Smooth muscle cell (in vitro differentiated cells): ENCODE data around the gene LRRIQ3. TPM values are rescaled to one million over a fixed set of nuclear protein-coding genes. Genes with fewer than 3 reads are reported as not detected.

Source experiments
- DNase-seq: peaks from one replicate; lab custom pipeline; 2025; ENCODE audit not compliant: unreplicated experiment; lab: John Stamatoyannopoulos, UW
- H2AFZ ChIP-seq: fragments of 200-600 bp; sonication (generic); 2 replicates; pipeline ENCODE4 v1.6.0; 2016; ENCODE audit warnings: antibody characterized with exemption, low read depth, mild to moderate bottlenecking
- H3F3A ChIP-seq: fragments of 200-600 bp; sonication (generic); 2 replicates; pipeline ENCODE4 v1.6.0; 2017; ENCODE audit warnings: antibody characterized with exemption, low read depth
- H3K27ac ChIP-seq: fragments of 200-600 bp; sonication (generic); 2 replicates; pipeline ENCODE4 v1.5.1; 2016; ENCODE audit warnings: low read depth, mild to moderate bottlenecking
- H3K27me3 ChIP-seq: fragments of 200-600 bp; sonication (generic); 2 replicates; pipeline ENCODE4 v1.6.1; 2016; ENCODE audit warnings: low read depth, mild to moderate bottlenecking
- H3K36me3 ChIP-seq: fragments of 200-600 bp; sonication (generic); 2 replicates; pipeline ENCODE4 v1.5.1; 2016; ENCODE audit warnings: low read depth
- H3K4me1 ChIP-seq: fragments of 200-600 bp; sonication (generic); 2 replicates; pipeline ENCODE4 v1.5.1; 2016; ENCODE audit warnings: low read depth
- H3K4me2 ChIP-seq: fragments of 200-600 bp; sonication (generic); 2 replicates; pipeline ENCODE4 v1.6.0; 2016; ENCODE audit warnings: mild to moderate bottlenecking
- H3K4me3 ChIP-seq: fragments of 200-600 bp; sonication (generic); 2 replicates; pipeline ENCODE4 v1.5.1; 2016; ENCODE audit warnings: mild to moderate bottlenecking
- H3K79me2 ChIP-seq: fragments of 200-600 bp; sonication (generic); 2 replicates; pipeline ENCODE4 v1.6.0; 2016; ENCODE audit warnings: low read depth, mild to moderate bottlenecking
- H3K9ac ChIP-seq: fragments of 200-600 bp; sonication (generic); 2 replicates; pipeline ENCODE4 v1.6.0; 2016; ENCODE audit warnings: low read depth
- H3K9me3 ChIP-seq: fragments of 200-600 bp; sonication (generic); replicated peaks from 2 replicates; pipeline ENCODE4 v1.5.1; 2016; ENCODE audit warnings: low read depth
- H4K20me1 ChIP-seq: fragments of 200-600 bp; sonication (generic); 2 replicates; pipeline ENCODE4 v1.6.0; 2016; ENCODE audit warnings: low read depth
- WGBS: methylation state at CpG from one replicate; pipeline ENCODE4 v1.1.7; 2016; ENCODE audit warnings: low lambda C conversion rate; 5-methylcytosine and 5-hydroxymethylcytosine counted together
- polyA plus RNA-seq: library from polyadenylated mRNA; unstranded; fragments of >200 nt; fragmentation: Nextera tagmentation; extraction: Ambion mirVana; gene quantifications from 2 replicates; pipeline ENCODE4 v1.2.1, GENCODE V29; 2016
- total RNA-seq: library from RNA; depleted of rRNA; stranded (reverse); fragments of >200 nt; gene quantifications from 2 replicates; pipeline ENCODE4 v1.2.3, GENCODE V29; 2014
- TF ChIP-seq, protein P1 (sequence below): fragments of 200-600 bp; sonication (generic); IDR thresholded peaks from 2 replicates; pipeline ENCODE4 v1.5.1; 2017; ENCODE audit warnings: borderline replicate concordance, mild to moderate bottlenecking, antibody characterized with exemption; ENCODE audit not compliant: insufficient read depth, poor library complexity, severe bottlenecking

LRRIQ3 gene
- total and polyA plus RNA-seq, 2 experiments from 2014 or later, result 0.31 TPM; not detected in 1

DNA sequence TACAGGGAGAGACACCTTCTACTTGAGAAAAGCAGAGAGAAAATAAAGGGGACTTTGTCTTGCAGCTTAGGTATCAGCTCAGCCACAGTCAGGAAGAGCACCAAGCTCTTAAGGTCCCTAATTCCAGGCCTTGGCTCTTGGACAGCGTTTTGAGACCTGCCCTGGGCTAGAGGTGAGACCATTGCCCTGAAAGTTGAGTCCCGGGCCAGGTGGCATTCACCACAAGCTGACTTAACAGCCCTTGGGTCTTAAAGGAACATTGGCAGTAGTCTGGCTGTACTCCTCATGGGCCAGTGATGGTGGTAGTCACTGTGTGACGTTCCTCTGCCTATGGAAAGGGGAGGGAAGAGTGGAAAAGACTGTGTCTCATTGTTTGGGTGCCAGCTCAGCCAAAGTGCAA, 25.5 kb upstream of the LRRIQ3 start:
- Histone ChIP-seq H3K4me1 (no peaks in the 10 kb centered on the region), H3K4me2 (no peak overlapping the region), H2AFZ (no peak overlapping the region), H3K36me3 (no peaks in the 10 kb centered on the region), H3K79me2 (no peaks in the 10 kb centered on the region), H3F3A (no peaks in the 10 kb centered on the region), H3K9ac (no peak overlapping the region), H3K27me3 (no peaks in the 10 kb centered on the region), H3K9me3 (no peaks in the 10 kb centered on the region), H4K20me1 (no peaks in the 10 kb centered on the region), H3K4me3 (no peak overlapping the region), H3K27ac (no peak overlapping the region)
- TF ChIP-seq, protein P1, sequence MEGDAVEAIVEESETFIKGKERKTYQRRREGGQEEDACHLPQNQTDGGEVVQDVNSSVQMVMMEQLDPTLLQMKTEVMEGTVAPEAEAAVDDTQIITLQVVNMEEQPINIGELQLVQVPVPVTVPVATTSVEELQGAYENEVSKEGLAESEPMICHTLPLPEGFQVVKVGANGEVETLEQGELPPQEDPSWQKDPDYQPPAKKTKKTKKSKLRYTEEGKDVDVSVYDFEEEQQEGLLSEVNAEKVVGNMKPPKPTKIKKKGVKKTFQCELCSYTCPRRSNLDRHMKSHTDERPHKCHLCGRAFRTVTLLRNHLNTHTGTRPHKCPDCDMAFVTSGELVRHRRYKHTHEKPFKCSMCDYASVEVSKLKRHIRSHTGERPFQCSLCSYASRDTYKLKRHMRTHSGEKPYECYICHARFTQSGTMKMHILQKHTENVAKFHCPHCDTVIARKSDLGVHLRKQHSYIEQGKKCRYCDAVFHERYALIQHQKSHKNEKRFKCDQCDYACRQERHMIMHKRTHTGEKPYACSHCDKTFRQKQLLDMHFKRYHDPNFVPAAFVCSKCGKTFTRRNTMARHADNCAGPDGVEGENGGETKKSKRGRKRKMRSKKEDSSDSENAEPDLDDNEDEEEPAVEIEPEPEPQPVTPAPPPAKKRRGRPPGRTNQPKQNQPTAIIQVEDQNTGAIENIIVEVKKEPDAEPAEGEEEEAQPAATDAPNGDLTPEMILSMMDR, result no peak
- no peak for DNase-seq
- WGBS, result 86% methylated on average over 3 of the region's 3 CpGs

DNA sequence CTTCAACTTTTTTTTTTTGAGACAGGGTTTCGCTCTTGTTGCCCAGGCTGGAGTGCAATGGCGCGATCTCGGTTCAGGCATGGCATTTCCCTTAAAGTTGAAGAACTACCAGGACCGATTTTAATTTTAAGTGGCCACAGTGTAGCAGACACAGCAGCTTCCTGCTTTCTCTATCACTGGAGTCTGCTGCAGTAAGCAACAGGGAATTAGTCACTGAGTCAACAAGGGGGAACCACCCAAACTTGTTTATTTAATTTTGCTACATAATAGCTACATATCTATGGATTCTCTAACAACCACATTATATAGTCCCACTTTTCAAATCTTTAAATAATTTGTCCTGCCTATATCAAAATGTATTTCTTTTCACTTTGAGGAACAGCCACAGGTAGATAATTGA, 24.7 kb upstream of the LRRIQ3 start:
- Histone ChIP-seq H3K27ac (no peak overlapping the region), H3K4me3 (no peak overlapping the region), H3K36me3 (no peaks in the 10 kb centered on the region), H3K79me2 (no peaks in the 10 kb centered on the region), H4K20me1 (no peaks in the 10 kb centered on the region), H3F3A (no peaks in the 10 kb centered on the region), H3K27me3 (no peaks in the 10 kb centered on the region), H3K4me1 (no peaks in the 10 kb centered on the region), H3K9ac (no peak overlapping the region), H2AFZ (no peak overlapping the region), H3K9me3 (no peaks in the 10 kb centered on the region), H3K4me2 (no peak overlapping the region)
- TF ChIP-seq, protein P1, result no peak
- 97% methylated on average over 5 of the region's 5 CpGs for WGBS
- DNase-seq, result no peak

DNA sequence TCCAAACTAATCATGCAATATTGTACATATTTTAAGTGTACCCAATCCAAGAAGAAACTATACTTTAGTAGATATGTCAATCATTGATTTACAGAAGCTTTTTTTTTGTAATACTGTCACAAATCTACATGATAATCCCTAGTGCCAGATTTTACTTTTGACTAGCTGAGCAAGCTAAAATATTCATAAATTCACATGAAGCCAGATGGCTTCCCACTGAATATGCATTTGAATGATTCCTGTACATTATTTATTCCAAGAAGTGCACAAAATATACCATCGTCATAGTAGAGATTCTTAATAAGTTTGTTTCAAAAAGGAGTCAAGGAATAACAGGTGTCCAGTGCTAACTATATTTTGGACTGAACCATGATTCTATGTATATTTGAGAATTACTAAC, 17.3 kb upstream of the LRRIQ3 start:
- Histone ChIP-seq H4K20me1 (no peaks in the 10 kb centered on the region), H3K79me2 (no peaks in the 10 kb centered on the region), H3K9me3 (no peaks in the 10 kb centered on the region), H3K4me3 (no peak overlapping the region), H3K36me3 (no peaks in the 10 kb centered on the region), H2AFZ (no peak overlapping the region), H3K4me2 (no peak overlapping the region), H3K27ac (no peak overlapping the region), H3K4me1 (no peaks in the 10 kb centered on the region), H3K9ac (no peak overlapping the region), H3F3A (no peaks in the 10 kb centered on the region), H3K27me3 (no peaks in the 10 kb centered on the region)
- no peak for DNase-seq
- TF ChIP-seq, protein P1, result no peak
- WGBS, result 100% methylated on average over 1 of the region's 1 CpG

DNA sequence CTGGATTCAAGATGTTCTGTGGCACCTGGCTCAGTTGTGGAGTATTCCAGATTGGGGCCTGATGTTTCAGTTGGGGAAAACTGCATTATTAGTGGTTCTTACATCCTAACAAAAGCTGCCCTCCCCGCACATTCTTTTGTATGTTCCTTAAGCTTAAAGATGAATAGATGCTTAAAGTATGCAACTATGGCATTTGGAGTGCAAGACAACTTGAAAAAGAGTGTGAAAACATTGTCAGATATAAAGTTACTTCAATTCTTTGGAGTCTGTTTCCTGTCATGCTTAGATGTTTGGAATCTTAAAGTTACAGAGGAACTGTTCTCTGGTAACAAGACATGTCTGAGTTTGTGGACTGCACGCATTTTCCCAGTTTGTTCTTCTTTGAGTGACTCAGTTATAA, 7.3 kb upstream of the LRRIQ3 start:
- Histone ChIP-seq H3F3A (no peaks in the 10 kb centered on the region), H3K4me2 (no peak overlapping the region), H3K79me2 (no peaks in the 10 kb centered on the region), H3K9me3 (no peaks in the 10 kb centered on the region), H3K4me3 (no peak overlapping the region), H2AFZ (no peak overlapping the region), H3K4me1 (no peaks in the 10 kb centered on the region), H3K27ac (no peak overlapping the region), H3K36me3 (no peaks in the 10 kb centered on the region), H4K20me1 (no peaks in the 10 kb centered on the region), H3K27me3 (no peaks in the 10 kb centered on the region), H3K9ac (no peak overlapping the region)
- 71% methylated on average over 2 of the region's 2 CpGs for WGBS
- no peak for DNase-seq
- TF ChIP-seq, protein P1, result no peak
